SK-N-SH treated with all-trans-retinoic acid at 6 μM for 48 hours (cell line): ENCODE results near the gene CXXC5.

ENCODE experiments used
- BACH2 ChIP-seq: fragments of 250-450 bp; sonication (Bioruptor Pico); IDR thresholded peaks from 2 replicates; pipeline ENCODE4 v1.9.0; 2021; ENCODE audit warnings: mild to moderate bottlenecking, borderline replicate concordance
- CREB5 ChIP-seq: fragments of 250-450 bp; sonication (Bioruptor Pico); IDR thresholded peaks from 2 replicates; pipeline ENCODE4 v1.5.1; 2020; ENCODE audit warnings: low read depth, mild to moderate bottlenecking, moderate library complexity
- ESRRG ChIP-seq: fragments of 250-450 bp; sonication (Bioruptor Pico); IDR thresholded peaks from 2 replicates; pipeline ENCODE4 v1.6.1; 2021; ENCODE audit warnings: mild to moderate bottlenecking
- GLIS3 ChIP-seq: fragments of 250-450 bp; sonication (Bioruptor Pico); IDR thresholded peaks from 2 replicates; pipeline ENCODE4 v1.5.0; 2020; ENCODE audit warnings: mild to moderate bottlenecking, moderate library complexity
- PATZ1 ChIP-seq: fragments of 250-450 bp; sonication (Bioruptor Pico); IDR thresholded peaks from 2 replicates; pipeline ENCODE4 v1.8.0; 2020; ENCODE audit warnings: mild to moderate bottlenecking, moderate library complexity, borderline replicate concordance
- RARB ChIP-seq: fragments of 250-450 bp; sonication (Bioruptor Pico); IDR thresholded peaks from 2 replicates; pipeline ENCODE4 v1.8.0; 2021; ENCODE audit warnings: mild to moderate bottlenecking, moderate library complexity
- SNAI2 ChIP-seq: fragments of 250-450 bp; sonication (Bioruptor Pico); IDR thresholded peaks from 2 replicates; pipeline ENCODE4 v1.5.0; 2020; ENCODE audit warnings: mild to moderate bottlenecking, moderate library complexity
- TSHZ2 ChIP-seq: fragments of 250-450 bp; sonication (Bioruptor Pico); IDR thresholded peaks from 2 replicates; pipeline ENCODE4 v1.5.0; 2020; ENCODE audit warnings: mild to moderate bottlenecking, moderate library complexity
- ZFP3 ChIP-seq: fragments of 250-450 bp; sonication (Bioruptor Pico); IDR thresholded peaks from 2 replicates; pipeline ENCODE4 v1.5.0; 2020; ENCODE audit warnings: mild to moderate bottlenecking, moderate library complexity
- ZFP30 ChIP-seq: fragments of 450-650 bp; formaldehyde crosslinking; IDR thresholded peaks from 2 replicates; pipeline ENCODE4 v1.5.0; 2022; ENCODE audit warnings: mild to moderate bottlenecking, moderate library complexity
- ZNF565 ChIP-seq: fragments of 450-650 bp; formaldehyde crosslinking; conservative IDR thresholded peaks from 2 replicates; pipeline ENCODE4 v1.5.0; 2020; ENCODE audit warnings: low read depth, mild to moderate bottlenecking, moderate library complexity
- ZNF70 ChIP-seq: fragments of 450-650 bp; formaldehyde crosslinking; IDR thresholded peaks from 2 replicates; pipeline ENCODE4 v1.5.0; 2020; ENCODE audit warnings: mild to moderate bottlenecking, moderate library complexity

GRCh38 chr5:139651043-139651834 is 3.1 kb downstream of the CXXC5 start:
- no peak for TF ChIP-seq TSHZ2 (CRISPR knock-in tag)
- no peak for TF ChIP-seq ZFP3
- no peak for TF ChIP-seq GLIS3 (CRISPR knock-in tag)
- no peak for TF ChIP-seq ZFP30
- TF ChIP-seq PATZ1 (CRISPR knock-in tag) = no peak
- no peak for TF ChIP-seq RARB (CRISPR knock-in tag)
- no peak for TF ChIP-seq SNAI2 (CRISPR knock-in tag)
- no peak for TF ChIP-seq ZNF70 (CRISPR knock-in tag)
- TF ChIP-seq CREB5 (CRISPR knock-in tag) = no peak
- no peak for TF ChIP-seq ESRRG (CRISPR knock-in tag)
- no peak for TF ChIP-seq ZNF565
- TF ChIP-seq BACH2 (CRISPR knock-in tag) = no peak
